Effector memory CD4-positive, alpha-beta T cell (primary cell): ENCODE data around the gene GSTK1.
A peak's percentile ranks its signal among the peaks of the same experiment; 100 is the strongest.

Experiments
- DNase-seq, 3 donors: peaks; one replicate each; pipeline ENCODE4 v3.0.0-alpha.2; 2020
- H3K27ac ChIP-seq: 2 replicates; pipeline ENCODE4 v1.7.0; 2013; ENCODE audit warnings: mild to moderate bottlenecking, low read length, moderate library complexity; ENCODE audit not compliant: insufficient read depth, poor library complexity, severe bottlenecking
- H3K27me3 ChIP-seq: replicated peaks from 2 replicates; pipeline ENCODE4 v1.7.0; 2013; ENCODE audit warnings: mild to moderate bottlenecking, low read length; ENCODE audit not compliant: insufficient read depth, control insufficient read depth, poor library complexity, severe bottlenecking
- H3K36me3 ChIP-seq: 2 replicates; pipeline ENCODE4 v1.7.0; 2013; ENCODE audit warnings: mild to moderate bottlenecking, low read length, moderate library complexity; ENCODE audit not compliant: control insufficient read depth, insufficient read depth
- H3K4me1 ChIP-seq: 2 replicates; pipeline ENCODE4 v1.7.0; 2013; ENCODE audit warnings: low read length, mild to moderate bottlenecking; ENCODE audit not compliant: control insufficient read depth, insufficient read depth, poor library complexity, severe bottlenecking
- H3K4me3 ChIP-seq: 2 replicates; pipeline ENCODE4 v1.7.0; 2013; ENCODE audit warnings: low read length, low read depth, mild to moderate bottlenecking; ENCODE audit not compliant: insufficient read depth, poor library complexity, severe bottlenecking
- H3K9me3 ChIP-seq: 2 replicates; pipeline ENCODE4 v1.7.0; 2013; ENCODE audit warnings: mild to moderate bottlenecking, low read length, moderate library complexity; ENCODE audit not compliant: control insufficient read depth

GSTK1 gene

DNA sequence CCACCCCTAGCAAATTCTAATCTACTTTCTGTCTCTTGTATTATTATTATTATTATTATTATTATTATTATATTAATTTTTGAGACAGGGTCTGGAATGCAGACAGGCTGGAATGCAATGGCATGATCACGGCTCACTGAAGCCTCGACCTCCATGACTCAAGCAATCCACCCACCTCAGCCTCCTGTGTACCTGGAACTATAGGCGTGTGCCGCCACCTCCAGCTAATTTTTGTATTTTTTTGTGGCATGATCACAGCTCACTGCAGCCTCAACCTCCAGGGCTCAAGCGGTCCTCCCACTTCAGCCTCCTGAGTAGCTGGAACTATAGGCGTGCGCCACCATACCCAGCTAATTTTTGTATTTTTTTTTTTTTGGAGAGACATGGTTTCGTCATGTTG lies 18.9 kb downstream of the GSTK1 start:
- no peak for DNase-seq
- Histone ChIP-seq H3K4me3 (no peak overlapping the region), H3K4me1 (peaks cover 18% of the 10 kb centered on the region), H3K27me3 (no peaks in the 10 kb centered on the region), H3K36me3 (no peaks in the 10 kb centered on the region), H3K9me3 (no peaks in the 10 kb centered on the region), H3K27ac (no peak overlapping the region)

DNA sequence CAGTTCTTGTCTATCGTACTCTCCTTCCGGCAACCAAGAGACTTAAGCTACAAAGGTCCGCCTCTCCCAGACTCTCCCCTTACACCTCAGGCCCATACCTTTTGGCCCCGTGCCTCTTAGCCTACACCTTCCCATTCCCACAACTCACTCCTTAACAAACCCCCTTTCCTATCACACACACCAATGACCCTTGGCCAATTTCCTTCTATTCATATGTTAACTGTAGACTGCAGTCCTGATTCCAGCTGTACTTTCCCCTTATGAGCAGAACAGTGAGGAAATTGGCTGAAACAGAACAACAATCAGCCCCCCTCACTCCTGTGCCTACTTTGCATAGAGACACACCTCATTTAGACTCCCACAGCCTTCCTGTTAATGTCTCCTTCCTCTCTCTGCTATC lies 20.1 kb downstream of the GSTK1 start:
- Histone ChIP-seq H3K36me3 (no peaks in the 10 kb centered on the region), H3K9me3 (no peaks in the 10 kb centered on the region), H3K27ac (no peak overlapping the region), H3K4me1 (peaks cover 24% of the 10 kb centered on the region), H3K27me3 (no peaks in the 10 kb centered on the region), H3K4me3 (no peak overlapping the region)
- DNase-seq: no peak

DNA sequence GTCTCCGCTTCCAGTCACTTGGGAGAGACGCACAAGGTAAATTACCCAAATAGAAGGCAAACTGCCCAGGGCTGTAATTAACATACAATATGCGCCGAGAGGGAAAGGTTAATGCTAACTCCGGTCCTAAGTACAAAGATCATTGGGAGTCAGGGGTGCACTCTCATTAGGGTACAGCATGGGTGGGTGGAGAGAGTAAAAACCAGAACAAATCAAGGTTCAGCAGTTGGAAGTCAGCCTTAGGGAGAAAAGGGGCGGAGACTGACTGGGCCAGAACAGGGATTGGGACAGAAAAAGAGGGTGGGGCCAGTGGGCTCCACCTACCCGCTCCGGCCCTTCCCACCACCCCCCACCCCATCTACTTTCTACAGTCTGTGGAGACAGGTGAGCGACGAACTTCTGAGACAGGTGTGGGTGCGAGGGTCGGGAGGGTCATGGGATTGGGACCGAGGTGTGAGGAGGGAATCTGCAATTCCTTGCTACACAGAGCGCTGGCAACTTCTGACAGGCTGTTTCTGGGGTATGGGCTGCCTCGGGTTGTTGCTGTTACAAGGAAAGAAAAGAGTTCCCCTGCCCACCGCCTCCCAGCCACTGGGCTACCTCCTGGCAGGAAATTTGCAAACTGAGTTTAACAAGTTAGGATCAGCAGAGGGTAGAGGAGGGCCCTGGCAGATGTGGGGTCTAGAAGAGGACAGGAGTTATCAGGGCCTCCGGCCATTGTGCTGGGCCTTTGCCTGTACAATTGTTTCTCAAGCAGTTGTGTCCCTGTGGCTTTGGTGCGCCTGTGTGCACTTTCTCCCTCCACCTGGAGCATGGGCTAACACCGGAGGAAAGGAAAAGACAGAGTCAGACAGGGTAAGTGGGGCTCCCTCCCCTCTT lies 21.6 kb downstream of the GSTK1 start, which contains the start of gene TMEM139:
TMEM139 (plus strand) TSS at position 368 of the 879 bp plus-strand sequence. CDS start 1,000 bp downstream, outside the sequence.
- Histone ChIP-seq H3K4me3 (no peak within 1 kb of the TSS), H3K9me3 (no peaks in the 10 kb centered on the region)

DNA sequence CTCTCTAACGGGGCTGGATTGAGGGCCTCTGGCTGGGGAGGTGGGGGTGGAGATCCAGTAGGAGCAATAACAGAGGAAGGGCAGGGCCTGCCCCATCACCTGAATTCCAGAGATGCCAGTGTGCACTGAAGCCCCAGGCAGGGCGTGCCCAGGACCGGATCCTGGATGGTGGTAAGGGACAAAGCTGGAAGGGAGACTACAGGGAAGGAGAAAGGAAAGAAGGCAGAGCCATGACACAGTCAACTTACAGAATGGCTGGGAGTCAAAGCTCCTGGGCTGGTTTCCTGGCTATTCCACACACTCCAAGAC lies 22.2 kb downstream of the GSTK1 start:
- no peak for DNase-seq
- Histone ChIP-seq H3K4me1 (peaks cover 16% of the 10 kb centered on the region), H3K27ac (no peak overlapping the region), H3K36me3 (no peaks in the 10 kb centered on the region), H3K4me3 (no peak overlapping the region), H3K27me3 (no peaks in the 10 kb centered on the region), H3K9me3 (no peaks in the 10 kb centered on the region)

More for the DNA sequence above, 21.6 kb downstream of the GSTK1 start, which contains the start of gene TMEM139:
- Histone ChIP-seq H3K27me3 (no peaks in the 10 kb centered on the region), H3K4me1 (peaks cover 19% of the 10 kb centered on the region), H3K27ac (no peak within 1 kb of the TSS), H3K36me3 (no peaks in the 10 kb centered on the region)
- no peak for DNase-seq

DNA sequence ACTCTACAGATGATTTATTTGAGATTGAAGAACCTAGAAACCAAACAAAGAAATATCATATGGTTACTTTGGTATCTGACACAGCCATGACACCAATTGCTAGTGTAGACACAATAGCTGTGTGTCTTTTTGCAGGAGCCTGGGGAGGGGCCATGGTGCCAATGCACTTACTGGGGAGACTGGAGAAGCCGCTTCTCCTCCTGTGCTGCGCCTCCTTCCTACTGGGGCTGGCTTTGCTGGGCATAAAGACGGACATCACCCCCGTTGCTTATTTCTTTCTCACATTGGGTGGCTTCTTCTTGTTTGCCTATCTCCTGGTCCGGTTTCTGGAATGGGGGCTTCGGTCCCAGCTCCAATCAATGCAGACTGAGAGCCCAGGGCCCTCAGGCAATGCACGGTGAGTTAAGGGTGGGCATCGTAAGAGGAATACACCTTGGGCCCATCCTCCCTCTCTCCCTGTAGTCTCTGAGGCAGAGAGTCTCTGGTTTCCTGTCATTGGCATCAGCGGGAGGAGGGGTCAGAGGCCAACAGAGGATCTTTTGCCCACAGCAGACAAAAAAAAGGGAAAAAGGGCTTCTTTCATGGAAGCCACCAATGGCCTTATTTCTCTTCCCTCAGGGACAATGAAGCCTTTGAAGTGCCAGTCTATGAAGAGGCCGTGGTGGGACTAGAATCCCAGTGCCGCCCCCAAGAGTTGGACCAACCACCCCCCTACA lies 22.7 kb downstream of the GSTK1 start:
- no peaks in the 10 kb centered on the region for H3K27me3 ChIP-seq
- H3K4me3 ChIP-seq: no peak overlapping the region
- no peak for DNase-seq
- no peaks in the 10 kb centered on the region for H3K36me3 ChIP-seq
- no peak overlapping the region for H3K27ac ChIP-seq
- H3K4me1 ChIP-seq: peaks cover 14% of the 10 kb centered on the region
- H3K9me3 ChIP-seq: no peaks in the 10 kb centered on the region

DNA sequence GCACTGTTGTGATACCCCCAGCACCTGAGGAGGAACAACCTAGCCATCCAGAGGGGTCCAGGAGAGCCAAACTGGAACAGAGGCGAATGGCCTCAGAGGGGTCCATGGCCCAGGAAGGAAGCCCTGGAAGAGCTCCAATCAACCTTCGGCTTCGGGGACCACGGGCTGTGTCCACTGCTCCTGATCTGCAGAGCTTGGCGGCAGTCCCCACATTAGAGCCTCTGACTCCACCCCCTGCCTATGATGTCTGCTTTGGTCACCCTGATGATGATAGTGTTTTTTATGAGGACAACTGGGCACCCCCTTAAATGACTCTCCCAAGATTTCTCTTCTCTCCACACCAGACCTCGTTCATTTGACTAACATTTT lies 23.3 kb downstream of the GSTK1 start:
- H3K27me3 ChIP-seq: no peaks in the 10 kb centered on the region
- no peak overlapping the region for H3K27ac ChIP-seq
- H3K9me3 ChIP-seq: no peaks in the 10 kb centered on the region
- DNase-seq: no peak
- H3K4me1 ChIP-seq: peaks cover 14% of the 10 kb centered on the region
- no peak overlapping the region for H3K4me3 ChIP-seq
- H3K36me3 ChIP-seq: peaks cover 1% of the 10 kb centered on the region

DNA sequence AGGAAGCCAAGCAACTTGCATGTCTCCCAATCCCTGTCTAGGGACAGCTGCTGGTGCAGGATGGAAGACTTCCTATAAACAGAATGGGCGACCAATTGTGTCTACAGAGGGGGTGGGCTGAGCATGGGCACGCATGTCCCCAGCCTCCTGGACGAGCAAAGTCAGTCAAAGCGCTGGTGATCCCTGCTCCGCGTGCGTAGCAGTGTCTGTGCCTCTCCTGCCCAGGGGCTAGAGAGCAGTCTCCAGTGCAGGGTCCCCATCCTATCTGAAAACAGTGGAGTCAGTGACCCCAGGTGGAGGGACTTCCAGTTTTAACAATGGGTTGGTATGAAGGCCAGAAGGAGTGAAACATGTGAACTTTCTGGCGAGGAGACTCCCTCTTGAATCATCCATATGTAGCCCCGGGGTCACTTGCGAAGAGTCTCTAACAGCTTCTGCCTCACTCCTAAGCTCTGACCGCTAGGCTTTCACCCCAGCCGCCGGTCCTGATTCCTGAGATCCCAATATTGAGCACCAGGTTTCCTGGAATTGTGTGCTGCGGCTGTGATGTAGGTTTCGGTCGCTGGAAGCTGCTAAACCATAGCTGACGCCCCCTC lies 24.2 kb downstream of the GSTK1 start:
- Histone ChIP-seq H3K4me1 (peaks cover 14% of the 10 kb centered on the region), H3K9me3 (no peaks in the 10 kb centered on the region), H3K27ac (peak overlapping the region; percentile 64), H3K27me3 (no peaks in the 10 kb centered on the region), H3K36me3 (peaks cover 11% of the 10 kb centered on the region), H3K4me3 (peak overlapping the region; percentile 30)
- no peak for DNase-seq

DNA sequence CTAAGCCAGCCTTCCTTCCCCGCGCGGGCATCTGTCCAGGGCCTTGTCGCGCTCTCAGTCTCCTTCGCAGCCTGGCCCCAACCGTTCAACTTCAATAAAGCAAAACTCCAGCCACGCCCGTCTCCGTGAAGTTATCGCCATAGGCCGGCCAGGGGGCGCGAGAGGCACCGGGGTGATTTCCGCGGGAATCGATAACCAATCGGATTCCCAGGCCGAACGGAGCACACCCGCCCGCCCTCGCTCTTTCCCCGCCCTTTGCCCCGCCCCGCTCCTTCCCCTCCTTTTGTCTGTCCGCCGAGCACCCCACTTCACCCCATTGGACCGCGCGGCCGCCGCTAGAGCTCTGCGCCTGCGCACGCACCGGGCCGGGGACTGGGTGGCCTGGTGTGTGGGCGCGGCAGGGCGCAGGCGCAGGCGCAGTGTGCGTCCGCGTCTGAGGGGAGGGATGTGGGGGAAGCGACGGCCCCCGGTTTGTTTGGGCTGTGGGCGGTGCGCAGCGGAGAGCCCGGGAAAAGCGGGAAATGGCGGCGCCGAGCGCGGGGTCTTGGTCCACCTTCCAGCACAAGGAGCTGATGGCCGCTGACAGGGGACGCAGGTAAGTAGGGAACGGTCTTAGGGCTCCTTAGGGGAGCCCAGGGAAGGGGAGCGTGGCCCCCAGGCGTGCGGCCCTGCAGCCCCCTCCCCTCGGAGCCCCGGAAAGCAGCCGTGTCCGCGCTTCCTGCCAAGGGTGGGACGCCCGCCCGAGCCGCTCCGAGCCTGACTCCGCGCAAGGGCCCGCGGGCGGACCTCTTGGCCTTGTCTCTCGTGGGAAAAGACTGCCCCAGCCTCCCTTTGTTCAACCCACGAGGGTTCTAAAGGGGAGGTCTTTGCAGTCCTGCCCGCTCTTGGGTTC lies 24.9 kb downstream of the GSTK1 start, which contains the start of gene CASP2:
CASP2 (plus strand) TSS at position 417 of the 892 bp plus-strand sequence; CDS start at position 522, 105 bp downstream.
- peak; percentile 98 to 99 (median 99) for DNase-seq
- H3K4me1 ChIP-seq: peaks cover 14% of the 10 kb centered on the region
- peak within 1 kb of the TSS; percentile 77 for H3K4me3 ChIP-seq
- peak within 1 kb of the TSS; percentile 73 for H3K27ac ChIP-seq
- no peaks in the 10 kb centered on the region for H3K27me3 ChIP-seq
- peaks cover 18% of the 10 kb centered on the region for H3K36me3 ChIP-seq
- no peaks in the 10 kb centered on the region for H3K9me3 ChIP-seq

DNA sequence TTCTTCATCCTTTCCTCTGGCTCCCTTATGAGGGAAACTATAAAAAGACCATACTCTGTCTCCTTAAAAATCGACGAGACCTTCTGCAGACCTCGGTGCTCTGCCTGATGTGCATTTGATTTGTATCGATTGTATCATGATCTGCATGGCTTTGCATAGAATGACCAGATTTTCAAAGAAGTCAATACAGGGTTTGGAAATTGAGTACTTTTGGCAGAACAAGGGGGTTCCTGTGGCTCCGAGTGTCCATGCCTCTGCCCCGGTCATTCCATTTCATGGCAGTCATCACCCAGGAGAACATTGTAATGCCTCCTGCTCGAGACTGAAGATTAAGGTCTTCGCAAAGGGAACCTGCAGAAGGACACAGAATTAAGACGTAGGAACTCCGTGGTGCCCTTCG lies 25.6 kb downstream of the GSTK1 start:
- Histone ChIP-seq H3K27ac (peak overlapping the region; percentile 73), H3K4me1 (peaks cover 14% of the 10 kb centered on the region)

More for the DNA sequence above, 25.6 kb downstream of the GSTK1 start:
- Histone ChIP-seq H3K27me3 (no peaks in the 10 kb centered on the region), H3K4me3 (peak overlapping the region; percentile 77), H3K9me3 (no peaks in the 10 kb centered on the region), H3K36me3 (peaks cover 25% of the 10 kb centered on the region)
- no peak for DNase-seq
